Cardiac muscle cell (in vitro differentiated cells and primary cell): ENCODE measurements around the gene XRCC1. TPM values are rescaled to one million over a fixed set of nuclear protein-coding genes. Genes with fewer than 3 reads are reported as not detected.
"Not testable (repeated sequence)": the region's sequence is repeated elsewhere in the genome, so short reads cannot be mapped to it uniquely, and the experiment has no call there.

Experiments
- DNase-seq, 2 donors: peaks; one replicate each; pipeline versions ENCODE4 v3.0.0 to v3.0.0-alpha.2; 2010 to 2017; ENCODE audit warnings: low read depth in 1 of 2, low spot score in 1 of 2
- H3K27ac ChIP-seq: fragments of 200-600 bp; sonication (generic); 2 replicates; pipeline ENCODE4 v1.5.1; 2016
- H3K27me3 ChIP-seq: fragments of 200-600 bp; sonication (generic); 2 replicates; pipeline ENCODE4 v1.6.0; 2016; ENCODE audit warnings: control low read depth
- H3K36me3 ChIP-seq: fragments of 200-600 bp; sonication (generic); 2 replicates; pipeline ENCODE4 v1.5.1; 2016; ENCODE audit warnings: control low read depth
- H3K4me1 ChIP-seq: fragments of 200-600 bp; sonication (generic); 2 replicates; pipeline ENCODE4 v1.8.1; 2017; ENCODE audit warnings: low read depth, mild to moderate bottlenecking, mixed run types
- H3K4me3 ChIP-seq: fragments of 200-600 bp; sonication (generic); 2 replicates; pipeline ENCODE4 v1.5.1; 2016; ENCODE audit warnings: mild to moderate bottlenecking
- H3K9me3 ChIP-seq: fragments of 200-600 bp; sonication (generic); 2 replicates; pipeline ENCODE4 v1.5.1; 2017; ENCODE audit warnings: low read depth, mild to moderate bottlenecking, control low read depth
- CTCF ChIP-seq: IDR thresholded peaks from 2 replicates; pipeline ENCODE4 v1.5.1; 2012; ENCODE audit warnings: low read depth, mild to moderate bottlenecking, low read length
- polyA plus RNA-seq: library from polyadenylated mRNA; unstranded; fragments of >200 nt; fragmentation: Nextera tagmentation; extraction: Ambion mirVana; gene quantifications from 2 replicates; pipeline ENCODE4 v1.2.1, GENCODE V29; 2016
- total RNA-seq: library from RNA; depleted of rRNA; stranded (reverse); fragments of >200 nt; gene quantifications from 2 replicates; pipeline ENCODE4 v1.2.3, GENCODE V29; 2016

XRCC1 gene
- total and polyA plus RNA-seq, 2 experiments from 2014 or later: 52.0 to 82.5 TPM

- peak; percentile 54 to 63 for DNase-seq
- TF ChIP-seq CTCF: no peak
- no peaks in the 10 kb centered on the region for H3K27me3 ChIP-seq
- peak overlapping the region; percentile 35 for H3K27ac ChIP-seq
- peak overlapping the region; percentile 82 for H3K4me3 ChIP-seq
- no peaks in the 10 kb centered on the region for H3K36me3 ChIP-seq
- no peaks in the 10 kb centered on the region for H3K9me3 ChIP-seq
- peaks cover 15% of the 10 kb centered on the region for H3K4me1 ChIP-seq
These were observed 50.1 kb downstream of the XRCC1 start for GRCh38 chr19:43524922-43525835.

- peaks cover 15% of the 10 kb centered on the region for H3K4me1 ChIP-seq
- H3K36me3 ChIP-seq, H3K9me3 ChIP-seq, DNase-seq, H3K4me3 ChIP-seq, H3K27ac ChIP-seq, H3K27me3 ChIP-seq: not testable (repeated sequence)
These were observed 51.6 kb downstream of the XRCC1 start for GRCh38 chr19:43523696-43524095.

- no peak overlapping the region for H3K27ac ChIP-seq
- H3K27me3 ChIP-seq: no peaks in the 10 kb centered on the region
- DNase-seq: no peak
These were observed 52.4 kb downstream of the XRCC1 start for GRCh38 chr19:43522929-43523328.

GRCh38 chr19:43519436-43520088 lies 55.8 kb downstream of the XRCC1 start:
- H3K27ac ChIP-seq: no peak overlapping the region
- H3K4me1 ChIP-seq: no peaks in the 10 kb centered on the region
- peak; percentile 81 for TF ChIP-seq CTCF
- no peaks in the 10 kb centered on the region for H3K9me3 ChIP-seq
- no peak overlapping the region for H3K4me3 ChIP-seq
- H3K36me3 ChIP-seq: no peaks in the 10 kb centered on the region
- no peaks in the 10 kb centered on the region for H3K27me3 ChIP-seq
- peak; percentile 90 to 93 for DNase-seq

More at GRCh38 chr19:43522929-43523328, 52.4 kb downstream of the XRCC1 start:
- no peaks in the 10 kb centered on the region for H3K36me3 ChIP-seq
- TF ChIP-seq CTCF: no peak
- H3K4me1 ChIP-seq: peaks cover 15% of the 10 kb centered on the region
- H3K9me3 ChIP-seq: no peaks in the 10 kb centered on the region
- H3K4me3 ChIP-seq: no peak overlapping the region

GRCh38 chr19:43518051-43518450 lies 57.3 kb downstream of the XRCC1 start:
- Histone ChIP-seq H3K4me1 (no peaks in the 10 kb centered on the region), H3K9me3 (no peaks in the 10 kb centered on the region), H3K27me3 (no peaks in the 10 kb centered on the region), H3K36me3 (no peaks in the 10 kb centered on the region), H3K4me3 (no peak overlapping the region), H3K27ac (no peak overlapping the region)
- no peak for TF ChIP-seq CTCF
- DNase-seq: no peak

- H3K4me1 ChIP-seq, H3K27me3 ChIP-seq, H3K9me3 ChIP-seq, H3K36me3 ChIP-seq, DNase-seq, H3K27ac ChIP-seq, H3K4me3 ChIP-seq: not testable (repeated sequence)
These were observed 62.9 kb downstream of the XRCC1 start for GRCh38 chr19:43512399-43512798.
